Thyroid gland (tissue), 4 donors: Measurements from ENCODE around the gene NTN3. TPM values are rescaled to one million over a fixed set of nuclear protein-coding genes. Genes with fewer than 3 reads are reported as not detected.

Experiments used
- DNase-seq, 2 donors: peaks; one replicate each; pipeline ENCODE4 v3.0.0-alpha.2; 2019
- H3K27ac ChIP-seq, 3 donors: fragments of 200-600 bp; sonication (generic); 1 replicate in 2 of 3; 2 replicates in 1 of 3; pipeline ENCODE4 v1.5.1; 2016 to 2019; ENCODE audit warnings: mild to moderate bottlenecking in 1 of 3, moderate library complexity in 1 of 3
- H3K27me3 ChIP-seq: fragments of 200-600 bp; sonication (generic); one replicate; pipeline ENCODE4 v1.5.1; 2019
- H3K36me3 ChIP-seq, 2 donors: fragments of 200-600 bp; sonication (generic); one replicate each; pipeline ENCODE4 v1.5.1; 2016 to 2019
- H3K4me1 ChIP-seq, 2 donors: fragments of 200-600 bp; sonication (generic); one replicate each; pipeline ENCODE4 v1.5.1; 2017 to 2019
- H3K4me3 ChIP-seq, 3 donors: fragments of 200-600 bp; sonication (generic); replicated peaks in 1 of 3; 1 replicate in 2 of 3; 2 replicates in 1 of 3; pipeline ENCODE4 v1.5.1; 2016; ENCODE audit warnings: mild to moderate bottlenecking in 1 of 3
- H3K9me3 ChIP-seq: fragments of 200-600 bp; sonication (generic); one replicate; pipeline ENCODE4 v1.5.1; 2017
- CTCF ChIP-seq, 6 experiments: fragments of 200-600 bp in 3 of 6; fragments of 450-650 bp in 3 of 6; sonication (generic) in 3 of 6; IDR thresholded peaks; one replicate each; pipeline ENCODE4 v1.5.1; 2016 to 2019; ENCODE audit warnings: antibody characterized with exemption in 6 of 6, mild to moderate bottlenecking in 2 of 6, inconsistent platforms in 1 of 6, moderate library complexity in 1 of 6
- POLR2A ChIP-seq, 2 donors: fragments of 450-650 bp; IDR thresholded peaks; one replicate each; pipeline ENCODE4 v1.6.1; 2017; ENCODE audit warnings: antibody characterized with exemption in 2 of 2, mild to moderate bottlenecking in 2 of 2, moderate library complexity in 1 of 2
- WGBS, 2 donors: methylation state at CpG; one replicate each; pipeline ENCODE4 v1.1.5; 2017; 5-methylcytosine and 5-hydroxymethylcytosine counted together
- intact Hi-C: fragments of 100-400 bp; cut with DNase I; formaldehyde crosslinking; loops from one replicate; pipeline ENCODE4 v1.15.1; 2023
- total RNA-seq, 4 donors: library from RNA; depleted of rRNA; stranded (reverse); fragments of >200 nt; gene quantifications; one replicate each; pipeline ENCODE4 v1.2.3, GENCODE V29; 2016

The NTN3 gene
- total RNA-seq, 4 donors from 2014 or later, result 0.13 to 0.63 (median 0.56) TPM; not detected in 1

GRCh38 chr16:2500918-2501750 lies 30.0 kb downstream of the NTN3 start:
- Histone ChIP-seq H3K27ac (peak overlapping the region in 2 of 3 donors; percentile 12 to 90), H3K4me1 (peaks cover 43 to 61% of the 10 kb centered on the region in 2 donors), H3K36me3 (peaks cover 0 to 8% of the 10 kb centered on the region in 2 donors), H3K4me3 (no peak overlapping the region), H3K27me3 (no peaks in the 10 kb centered on the region), H3K9me3 (no peaks in the 10 kb centered on the region)
- DNase-seq, result peak; percentile 86 to 88
- intact Hi-C loops, result loop anchor here (5.0 kb wide), 3 partner anchors 74 to 304 kb away; partner anchors contain the start of genes ABCA3, CASKIN1 and CCNF
- TF ChIP-seq CTCF (IDR thresholded peaks at IDR 0.05), result peak; percentile 96 to 99 (median 98)
- TF ChIP-seq POLR2A (IDR thresholded peaks at IDR 0.05), result peak in 1 of 2 donors; percentile 5
- 35 to 82% methylated on average over 7 to 18 of the region's 23 CpGs for WGBS, 2 donors

- DNase-seq, result no peak
- Histone ChIP-seq H3K4me3 (no peak overlapping the region), H3K27me3 (no peaks in the 10 kb centered on the region), H3K9me3 (no peaks in the 10 kb centered on the region), H3K27ac (peak overlapping the region; percentile 13 to 90 (median 31)), H3K36me3 (no peaks in the 10 kb centered on the region), H3K4me1 (peaks cover 42 to 55% of the 10 kb centered on the region in 2 donors)
- intact Hi-C loops, result loop anchor here (5.0 kb wide), 3 partner anchors 75 to 305 kb away; partner anchors contain the start of genes ABCA3, CASKIN1 and CCNF
- WGBS, 2 donors, result 55 to 65% methylated on average over 14 to 17 of the region's 18 CpGs
- TF ChIP-seq POLR2A (IDR thresholded peaks at IDR 0.05), result no peak
- TF ChIP-seq CTCF (IDR thresholded peaks at IDR 0.05), result no peak
These were observed 31.1 kb downstream of the NTN3 start for GRCh38 chr16:2501946-2502895.

GRCh38 chr16:2505695-2506094 lies 34.6 kb downstream of the NTN3 start:
- no peaks in the 10 kb centered on the region for H3K36me3 ChIP-seq
- WGBS, 2 donors, result 90 to 91% methylated on average over 14 of the region's 14 CpGs
- no peak overlapping the region for H3K27ac ChIP-seq
- no peak for TF ChIP-seq CTCF (IDR thresholded peaks at IDR 0.05)
- TF ChIP-seq POLR2A (IDR thresholded peaks at IDR 0.05), result no peak
- H3K4me3 ChIP-seq, result no peak overlapping the region
- H3K4me1 ChIP-seq, result peaks cover 17 to 22% of the 10 kb centered on the region in 2 donors
- no peaks in the 10 kb centered on the region for H3K9me3 ChIP-seq
- no peaks in the 10 kb centered on the region for H3K27me3 ChIP-seq
- intact Hi-C loops, result no loop called here
- no peak for DNase-seq

GRCh38 chr16:2507052-2507659 lies 36.1 kb downstream of the NTN3 start:
- intact Hi-C loops, result no loop called here
- Histone ChIP-seq H3K27me3 (no peaks in the 10 kb centered on the region), H3K4me3 (no peak overlapping the region), H3K36me3 (no peaks in the 10 kb centered on the region), H3K9me3 (no peaks in the 10 kb centered on the region), H3K4me1 (peaks cover 11 to 12% of the 10 kb centered on the region in 2 donors), H3K27ac (no peak overlapping the region)
- no peak for DNase-seq
- WGBS, 2 donors, result 78 to 79% methylated on average over 14 of the region's 14 CpGs
- TF ChIP-seq CTCF (IDR thresholded peaks at IDR 0.05), result no peak
- TF ChIP-seq POLR2A (IDR thresholded peaks at IDR 0.05), result no peak
